NCI-H526 (cell line): Measurements from ENCODE around the gene RNF34.
A peak's percentile ranks its signal among the peaks of the same experiment; 100 is the strongest.
"Not testable (repeated sequence)": the region's sequence is repeated elsewhere in the genome, so short reads cannot be mapped to it uniquely, and the experiment has no call there.

ENCODE experiments used
- DNase-seq, 2 experiments: peaks; one replicate each; lab custom pipeline; 2025; lab: John Stamatoyannopoulos, UW

Gene RNF34

GRCh38 chr12:121399391-121400331, at the start of gene RNF34:
RNF34 (plus strand) TSS chr12:121400118; CDS start chr12:121400213, 95 bp downstream.
- peak; percentile 96 to 99 for DNase-seq

- DNase-seq = peak; percentile 99
Observed at GRCh38 chr12:121351820-121352681, 47.9 kb upstream of the RNF34 start, which contains the start of gene ANAPC5. ANAPC5 (minus strand) TSS chr12:121352411; CDS start chr12:121352340, 71 bp downstream.

GRCh38 chr12:121352682-121353018, 47.3 kb upstream of the RNF34 start:
- peak in 1 of 2 experiments; percentile 91 for DNase-seq

- no peak for DNase-seq
Observed at GRCh38 chr12:121355818-121356217, 44.1 kb upstream of the RNF34 start.

- no peak for DNase-seq
Observed at GRCh38 chr12:121356657-121357056, 43.3 kb upstream of the RNF34 start.

GRCh38 chr12:121357331-121357730, 42.6 kb upstream of the RNF34 start:
- DNase-seq = no peak

- DNase-seq = no peak
Observed at GRCh38 chr12:121358073-121358472, 41.8 kb upstream of the RNF34 start.

GRCh38 chr12:121364683-121365121, 35.2 kb upstream of the RNF34 start:
- DNase-seq = no peak

GRCh38 chr12:121365416-121366062, 34.4 kb upstream of the RNF34 start:
- no peak for DNase-seq

- DNase-seq = no peak
Observed at GRCh38 chr12:121366063-121366459, 33.9 kb upstream of the RNF34 start.

- no peak for DNase-seq
Observed at GRCh38 chr12:121371404-121371803, 28.5 kb upstream of the RNF34 start.

GRCh38 chr12:121373755-121374154, 26.2 kb upstream of the RNF34 start:
- no peak for DNase-seq

GRCh38 chr12:121374336-121374735, 25.6 kb upstream of the RNF34 start:
- not testable (repeated sequence) for DNase-seq

GRCh38 chr12:121374945-121375584, 24.9 kb upstream of the RNF34 start:
- not testable (repeated sequence) for DNase-seq

GRCh38 chr12:121376754-121377697, 22.9 kb upstream of the RNF34 start:
- DNase-seq = peak in 1 of 2 experiments; percentile 39

- no peak for DNase-seq
Observed at GRCh38 chr12:121378736-121379135, 21.2 kb upstream of the RNF34 start.

- no peak for DNase-seq
Observed at GRCh38 chr12:121379945-121380344, 20.0 kb upstream of the RNF34 start.

- DNase-seq = no peak
Observed at GRCh38 chr12:121383601-121384021, 16.3 kb upstream of the RNF34 start.

- DNase-seq = not testable (repeated sequence)
Observed at GRCh38 chr12:121384891-121385290, 15.0 kb upstream of the RNF34 start.

GRCh38 chr12:121388421-121388981, 11.4 kb upstream of the RNF34 start:
- DNase-seq = no peak
